CD14-positive monocyte (primary cell): ENCODE results near the gene GPR4. TPM values are rescaled to one million over a fixed set of nuclear protein-coding genes. Genes with fewer than 3 reads are reported as not detected.

Source experiments
- DNase-seq, 3 donors: peaks; one replicate each; pipeline ENCODE4 v3.0.0-alpha.2; 2011 to 2022
- H2AFZ ChIP-seq: 2 replicates; pipeline ENCODE4 v1.6.0; 2012; ENCODE audit warnings: mild to moderate bottlenecking, low read depth, low read length, inconsistent platforms; ENCODE audit not compliant: insufficient read depth, poor library complexity, severe bottlenecking
- H3K27ac ChIP-seq, 2 donors: 1 replicate in 1 of 2; 2 replicates in 1 of 2; pipeline ENCODE4 v1.5.1; 2012 to 2013; ENCODE audit warnings: low read length in 2 of 2, control low read depth in 1 of 2, inconsistent platforms in 1 of 2, low read depth in 1 of 2, mild to moderate bottlenecking in 1 of 2
- H3K27me3 ChIP-seq, 2 donors: one replicate each; pipeline versions ENCODE4 v1.6.0 to v1.6.1; 2011 to 2013; ENCODE audit warnings: low read length in 2 of 2; ENCODE audit not compliant: control insufficient read depth in 2 of 2, insufficient read depth in 2 of 2
- H3K36me3 ChIP-seq, 2 donors: replicated peaks in 1 of 2; 1 replicate in 1 of 2; 2 replicates in 1 of 2; pipeline versions ENCODE4 v1.5.1 to v1.6.1; 2012 to 2013; ENCODE audit warnings: low read length in 2 of 2, control low read depth in 1 of 2, inconsistent platforms in 1 of 2, mild to moderate bottlenecking in 1 of 2; ENCODE audit not compliant: insufficient read depth in 2 of 2, control insufficient read depth in 1 of 2
- H3K4me1 ChIP-seq, 2 donors: 1 replicate in 1 of 2; 2 replicates in 1 of 2; pipeline versions ENCODE4 v1.5.1 to v1.6.1; 2012 to 2013; ENCODE audit warnings: low read length in 2 of 2, control low read depth in 1 of 2, inconsistent platforms in 1 of 2, mild to moderate bottlenecking in 1 of 2, moderate library complexity in 1 of 2; ENCODE audit not compliant: insufficient read depth in 2 of 2, control insufficient read depth in 1 of 2
- H3K4me2 ChIP-seq: replicated peaks from 2 replicates; pipeline ENCODE3; 2012; ENCODE audit warnings: low read length, moderate library complexity, mild to moderate bottlenecking; ENCODE audit not compliant: poor library complexity, severe bottlenecking; ENCODE audit errors: extremely low read depth
- H3K4me3 ChIP-seq, 3 experiments: fragments of 200-600 bp in 1 of 3; sonication (generic) in 1 of 3; replicated peaks in 1 of 3; 1 replicate in 2 of 3; 2 replicates in 1 of 3; pipeline ENCODE4 v1.5.1; 2011 to 2013; ENCODE audit warnings: low read length in 3 of 3, mild to moderate bottlenecking in 3 of 3, control low read depth in 2 of 3, low read depth in 2 of 3, inconsistent platforms in 1 of 3, moderate library complexity in 1 of 3
- H3K79me2 ChIP-seq: 2 replicates; pipeline ENCODE4 v1.6.0; 2012; ENCODE audit warnings: mild to moderate bottlenecking, control low read depth, inconsistent platforms, low read length, moderate library complexity; ENCODE audit not compliant: insufficient read depth
- H3K9ac ChIP-seq: 2 replicates; pipeline ENCODE4 v1.6.0; 2017; ENCODE audit warnings: low read length, mild to moderate bottlenecking; ENCODE audit not compliant: insufficient read depth, poor library complexity, severe bottlenecking
- H3K9me3 ChIP-seq, 2 donors: replicated peaks in 1 of 2; 1 replicate in 1 of 2; 2 replicates in 1 of 2; pipeline versions ENCODE4 v1.5.1 to v1.6.1; 2012 to 2013; ENCODE audit warnings: low read length in 2 of 2, control low read depth in 1 of 2; ENCODE audit not compliant: control insufficient read depth in 1 of 2, insufficient read depth in 1 of 2
- H4K20me1 ChIP-seq: 2 replicates; pipeline ENCODE4 v1.6.0; 2012; ENCODE audit warnings: mild to moderate bottlenecking, low read length, control low read depth, moderate library complexity; ENCODE audit not compliant: insufficient read depth
- H3K27ac Mint-ChIP-seq, 7 donors: one replicate each; pipeline ENCODE4 v1.8.0; 2020; ENCODE audit warnings: mild to moderate bottlenecking in 7 of 7, mixed read lengths in 7 of 7, moderate library complexity in 6 of 7, inconsistent platforms in 2 of 7
- H3K27me3 Mint-ChIP-seq, 3 donors: one replicate each; pipeline ENCODE4 v1.8.0; 2021 to 2022; ENCODE audit warnings: low read depth in 3 of 3, mild to moderate bottlenecking in 3 of 3, mixed read lengths in 3 of 3, moderate library complexity in 3 of 3, inconsistent platforms in 1 of 3
- H3K36me3 Mint-ChIP-seq, 2 donors: one replicate each; pipeline ENCODE4 v1.8.0; 2020; ENCODE audit warnings: mixed read lengths in 2 of 2, inconsistent platforms in 1 of 2, mild to moderate bottlenecking in 1 of 2
- H3K4me1 Mint-ChIP-seq: one replicate; pipeline ENCODE4 v1.8.0; 2020; ENCODE audit warnings: mild to moderate bottlenecking, mixed read lengths
- H3K4me3 Mint-ChIP-seq, 2 donors: one replicate each; pipeline ENCODE4 v1.8.0; 2020; ENCODE audit warnings: mild to moderate bottlenecking in 2 of 2, mixed read lengths in 2 of 2, moderate library complexity in 1 of 2
- H3K9me3 Mint-ChIP-seq, 7 donors: one replicate each; pipeline ENCODE4 v1.8.0; 2020 to 2022; ENCODE audit warnings: mixed read lengths in 7 of 7, mild to moderate bottlenecking in 6 of 7, moderate library complexity in 6 of 7, inconsistent platforms in 2 of 7
- WGBS: methylation state at CpG from one replicate; pipeline ENCODE4 v1.1.5; 2013; ENCODE audit warnings: missing lambda C conversion rate; ENCODE audit not compliant: insufficient coverage; 5-methylcytosine and 5-hydroxymethylcytosine counted together
- intact Hi-C, 2 donors: fragments of 100-400 bp; cut with micrococcal nuclease; formaldehyde crosslinking; loops; one replicate each; pipeline versions ENCODE4 v1.15.0 to v1.15.1; 2023
- polyA plus RNA-seq, 3 donors: library from polyadenylated mRNA; depleted of rRNA in 1 of 3; unstranded in 2 of 3; stranded (reverse) in 1 of 3; fragments of 300-500 nt in 2 of 3; fragments of >200 nt in 1 of 3; fragmentation: Illumina TruSeq in 2 of 3; gene quantifications; 1 replicate in 2 of 3; 2 replicates in 1 of 3; pipeline ENCODE4 v1.2.3, GENCODE V29; 2012 to 2021
- TF ChIP-seq, protein P1 (sequence below): fragments of 200-600 bp; IDR thresholded peaks from one replicate; pipeline ENCODE4 v1.8.0; 2022; ENCODE audit warnings: antibody characterized with exemption, mild to moderate bottlenecking

Gene GPR4
- polyA plus RNA-seq, 3 donors: not detected

DNA sequence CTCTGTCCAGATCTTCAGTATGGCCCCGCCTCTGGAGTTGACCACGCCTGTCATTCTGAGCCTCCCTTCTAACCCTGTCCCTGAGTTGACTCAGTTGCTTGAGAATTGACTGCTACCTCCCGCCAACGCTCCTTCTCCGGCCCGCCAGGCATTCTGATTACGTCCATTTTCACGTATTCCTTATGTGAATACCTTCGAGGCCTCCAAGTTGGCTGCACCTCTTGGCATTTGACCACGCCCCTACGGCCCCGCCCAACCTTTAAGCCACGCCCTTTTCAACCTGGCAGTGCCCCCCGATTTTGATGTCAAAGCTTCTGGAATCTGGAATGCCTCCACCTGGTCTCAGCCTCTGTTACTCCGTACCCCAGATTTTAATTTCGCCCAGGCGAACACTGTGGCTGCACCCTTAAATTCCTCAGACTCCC lies 38.8 kb upstream of the GPR4 start:
- peaks cover 40% of the 10 kb centered on the region for H3K4me1 Mint-ChIP-seq
- DNase-seq: no peak

DNA sequence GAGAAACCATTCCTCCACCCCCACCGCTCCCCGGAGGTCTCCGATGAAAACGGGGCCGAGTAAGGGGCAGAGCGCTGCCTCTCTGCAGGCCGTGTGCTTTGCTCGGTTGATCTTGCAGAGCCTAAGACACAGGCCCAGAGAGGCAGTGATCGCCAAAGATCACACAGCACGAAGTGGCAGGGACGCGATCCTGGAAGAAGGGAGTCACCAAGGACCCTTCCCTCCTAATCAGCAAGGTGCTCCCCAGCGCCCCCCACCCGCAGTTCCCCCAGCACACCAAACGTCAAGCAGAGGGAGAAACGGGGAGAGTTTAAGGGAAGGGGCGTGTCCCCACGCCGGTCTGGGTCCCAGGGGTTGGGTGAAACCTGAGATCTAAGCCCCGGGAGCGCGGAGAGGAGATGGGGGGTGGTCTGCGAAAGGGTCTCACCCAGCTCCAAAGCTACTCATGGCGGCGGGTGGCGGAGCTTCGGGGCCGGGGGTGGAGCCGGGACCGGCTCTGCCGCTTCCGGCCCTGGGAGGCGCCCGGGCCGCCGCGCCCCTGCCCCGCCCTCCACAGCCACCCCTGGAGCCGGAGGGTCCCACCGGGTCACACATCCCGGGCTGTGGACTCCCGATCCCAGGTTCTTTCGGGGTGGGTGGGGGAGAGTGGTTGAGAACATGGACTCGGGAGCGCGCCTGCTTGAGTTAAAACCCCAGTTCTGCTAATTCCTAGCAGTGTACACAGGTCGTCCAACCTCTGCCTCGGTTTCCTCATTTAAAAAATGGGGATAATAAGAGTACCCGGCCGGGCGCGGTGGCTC lies 37.1 kb upstream of the GPR4 start, which contains the start of gene EML2:
TSS of gene EML2 (minus strand) at position 468 of the 800 bp plus-strand sequence. CDS start at position 447, 21 bp downstream.
- Mint-ChIP-seq H3K9me3 (peaks cover 0 to 3% (median 0%) of the 10 kb centered on the region in 7 donors), H3K27me3 (peaks cover 10 to 13% (median 10%) of the 10 kb centered on the region in 3 donors), H3K4me3 (peak within 1 kb of the TSS; percentile 92 to 96), H3K36me3 (peaks cover 0 to 11% of the 10 kb centered on the region in 2 donors), H3K4me1 (peaks cover 36% of the 10 kb centered on the region), H3K27ac (peak within 1 kb of the TSS in 6 of 7 donors; percentile 82 to 93 (median 84))
- 1% methylated on average over 25 of the region's 52 CpGs for whole genome bisulfite sequencing
- H3K27ac ChIP-seq: peak within 1 kb of the TSS in 1 of 2 donors; percentile 80
- H3K27me3 ChIP-seq: peaks cover 4 to 8% of the 10 kb centered on the region in 2 donors
- H2AFZ ChIP-seq: peak within 1 kb of the TSS; percentile 99
- H3K36me3 ChIP-seq: no peaks in the 10 kb centered on the region
- H3K79me2 ChIP-seq: peaks cover 10% of the 10 kb centered on the region
- peak within 1 kb of the TSS; percentile 58 to 91 (median 83) for H3K4me3 ChIP-seq
- peak in 2 of 3 donors; percentile 16 to 33 for DNase-seq
- peaks cover 50 to 54% of the 10 kb centered on the region in 2 donors for H3K4me1 ChIP-seq
- H4K20me1 ChIP-seq: peaks cover 4% of the 10 kb centered on the region
- H3K4me2 ChIP-seq: peak within 1 kb of the TSS; percentile 84
- intact Hi-C loops: loop anchor here in 1 of 2 donors (5.0 to 10.0 kb wide), 2 partner anchors 42 to 234 kb away; partner anchors contain the start of genes POLR1G and PPP1R13L
- TF ChIP-seq, protein P1, sequence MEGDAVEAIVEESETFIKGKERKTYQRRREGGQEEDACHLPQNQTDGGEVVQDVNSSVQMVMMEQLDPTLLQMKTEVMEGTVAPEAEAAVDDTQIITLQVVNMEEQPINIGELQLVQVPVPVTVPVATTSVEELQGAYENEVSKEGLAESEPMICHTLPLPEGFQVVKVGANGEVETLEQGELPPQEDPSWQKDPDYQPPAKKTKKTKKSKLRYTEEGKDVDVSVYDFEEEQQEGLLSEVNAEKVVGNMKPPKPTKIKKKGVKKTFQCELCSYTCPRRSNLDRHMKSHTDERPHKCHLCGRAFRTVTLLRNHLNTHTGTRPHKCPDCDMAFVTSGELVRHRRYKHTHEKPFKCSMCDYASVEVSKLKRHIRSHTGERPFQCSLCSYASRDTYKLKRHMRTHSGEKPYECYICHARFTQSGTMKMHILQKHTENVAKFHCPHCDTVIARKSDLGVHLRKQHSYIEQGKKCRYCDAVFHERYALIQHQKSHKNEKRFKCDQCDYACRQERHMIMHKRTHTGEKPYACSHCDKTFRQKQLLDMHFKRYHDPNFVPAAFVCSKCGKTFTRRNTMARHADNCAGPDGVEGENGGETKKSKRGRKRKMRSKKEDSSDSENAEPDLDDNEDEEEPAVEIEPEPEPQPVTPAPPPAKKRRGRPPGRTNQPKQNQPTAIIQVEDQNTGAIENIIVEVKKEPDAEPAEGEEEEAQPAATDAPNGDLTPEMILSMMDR: peak; percentile 35
- no peaks in the 10 kb centered on the region for H3K9me3 ChIP-seq
- H3K9ac ChIP-seq: peak within 1 kb of the TSS; percentile 79

More for the DNA sequence above, 38.8 kb upstream of the GPR4 start:
- H3K9ac ChIP-seq: no peak overlapping the region
- peak overlapping the region; percentile 91 to 96 for H3K27ac ChIP-seq
- TF ChIP-seq, protein P1: no peak
- H3K27me3 Mint-ChIP-seq: peaks cover 26 to 29% (median 27%) of the 10 kb centered on the region in 3 donors
- H3K79me2 ChIP-seq: peaks cover 10% of the 10 kb centered on the region
- intact Hi-C loops: loop anchor here (5.0 to 10.0 kb wide), 4 partner anchors 34 to 116 kb away; partner anchors contain the start of gene OPA3 (in 1 of the 2)
- peaks cover 0 to 11% of the 10 kb centered on the region in 2 donors for H3K36me3 Mint-ChIP-seq
- H3K27ac Mint-ChIP-seq: peak overlapping the region; percentile 87 to 96 (median 95)
- H3K4me3 Mint-ChIP-seq: peak overlapping the region; percentile 81 to 89
- H3K4me2 ChIP-seq: peak overlapping the region; percentile 77
- H3K27me3 ChIP-seq: peaks cover 11 to 25% of the 10 kb centered on the region in 2 donors
- peak overlapping the region in 1 of 3 experiments; percentile 70 for H3K4me3 ChIP-seq
- H3K9me3 ChIP-seq: no peaks in the 10 kb centered on the region
- WGBS: 64% methylated on average over 17 of the region's 17 CpGs
- H2AFZ ChIP-seq: peak overlapping the region; percentile 76
- peaks cover 0 to 9% (median 0%) of the 10 kb centered on the region in 7 donors for H3K9me3 Mint-ChIP-seq
- H3K36me3 ChIP-seq: no peaks in the 10 kb centered on the region
- peaks cover 56 to 62% of the 10 kb centered on the region in 2 donors for H3K4me1 ChIP-seq
- peaks cover 4% of the 10 kb centered on the region for H4K20me1 ChIP-seq
